ENCODE measurements around the gene OR52J3. TPM values are rescaled to one million over a fixed set of nuclear protein-coding genes. Genes with fewer than 3 reads are reported as not detected.

OR52J3 gene
- total RNA-seq (2022; extraction: Qiagen RNA extraction; ENCODE audit: low read depth): not detected in 5 replicates

GRCh38 chr11:5046226-5046625 is at the start of gene OR52J3:
Gene OR52J3 (plus strand): TSS chr11:5046526. CDS start chr11:5046526, 0 bp downstream.

GRCh38 chr11:5059391-5059790 is 13.1 kb downstream of the OR52J3 start, which contains the start of gene OR52E2:
Gene OR52E2 (minus strand): TSS chr11:5059627. CDS start chr11:5059627, 0 bp downstream.

GRCh38 chr11:5069272-5069671 is 22.9 kb downstream of the OR52J3 start, which contains the start of gene OR52E1:
Gene OR52E1 (plus strand): TSS chr11:5069572.

Other genes starting within 250 kb of the OR52J3 start
- not detected in 5 replicates for gene OR52R1, start 242.1 kb upstream of the OR52J3 start, total RNA-seq (2022; extraction: Qiagen RNA extraction; ENCODE audit: low read depth)
- gene OR51F2, start 225.2 kb upstream of the OR52J3 start, total RNA-seq (2022; extraction: Qiagen RNA extraction; ENCODE audit: low read depth): not detected in 5 replicates
- not detected in 5 replicates for gene OR51S1, start 197.3 kb upstream of the OR52J3 start, total RNA-seq (2022; extraction: Qiagen RNA extraction; ENCODE audit: low read depth)
- gene OR51T1, start 164.6 kb upstream of the OR52J3 start, total RNA-seq (2022; extraction: Qiagen RNA extraction; ENCODE audit: low read depth): not detected in 5 replicates
- gene OR51A7, start 142.7 kb upstream of the OR52J3 start, total RNA-seq (2022; extraction: Qiagen RNA extraction; ENCODE audit: low read depth): not detected in 5 replicates
- gene OR51G2, start 127.2 kb upstream of the OR52J3 start, total RNA-seq (2022; extraction: Qiagen RNA extraction; ENCODE audit: low read depth): not detected in 5 replicates
- not detected in 5 replicates for gene OR51G1, start 122.2 kb upstream of the OR52J3 start, total RNA-seq (2022; extraction: Qiagen RNA extraction; ENCODE audit: low read depth)
- gene OR51A4, start 98.9 kb upstream of the OR52J3 start, total RNA-seq (2022; extraction: Qiagen RNA extraction; ENCODE audit: low read depth): not detected in 5 replicates
- not detected in 5 replicates for gene OR51A2, start 90.8 kb upstream of the OR52J3 start, total RNA-seq (2022; extraction: Qiagen RNA extraction; ENCODE audit: low read depth)
- not detected in 5 replicates for gene OR51L1, start 51.7 kb upstream of the OR52J3 start, total RNA-seq (2022; extraction: Qiagen RNA extraction; ENCODE audit: low read depth)
- gene OR52E2, start 13.1 kb downstream of the OR52J3 start, total RNA-seq (2022; extraction: Qiagen RNA extraction; ENCODE audit: low read depth): not detected in 5 replicates
- not detected in 5 replicates for gene OR52E1, start 23.0 kb downstream of the OR52J3 start, total RNA-seq (2022; extraction: Qiagen RNA extraction; ENCODE audit: low read depth)
- gene OR52A5, start 91.8 kb downstream of the OR52J3 start, total RNA-seq (2022; extraction: Qiagen RNA extraction; ENCODE audit: low read depth): not detected in 5 replicates
- gene OR52A1, start 108.2 kb downstream of the OR52J3 start, total RNA-seq (2022; extraction: Qiagen RNA extraction; ENCODE audit: low read depth): not detected in 5 replicates
- gene OR51V1, start 154.2 kb downstream of the OR52J3 start, total RNA-seq (2022; extraction: Qiagen RNA extraction; ENCODE audit: low read depth): not detected in 5 replicates
- gene HBB, start 180.5 kb downstream of the OR52J3 start, total RNA-seq (2022; extraction: Qiagen RNA extraction; ENCODE audit: low read depth): not detected in 5 replicates
- not detected in 5 replicates for gene HBD, start 188.0 kb downstream of the OR52J3 start, total RNA-seq (2022; extraction: Qiagen RNA extraction; ENCODE audit: low read depth)
- not detected in 5 replicates for gene HBG1, start 203.3 kb downstream of the OR52J3 start, total RNA-seq (2022; extraction: Qiagen RNA extraction; ENCODE audit: low read depth)
- not detected in 5 replicates for gene HBG2, start 208.3 kb downstream of the OR52J3 start, total RNA-seq (2022; extraction: Qiagen RNA extraction; ENCODE audit: low read depth)
- 0.38 TPM in 1 of 5 replicates, not detected in the others for gene HBE1, start 223.4 kb downstream of the OR52J3 start, total RNA-seq (2022; extraction: Qiagen RNA extraction; ENCODE audit: low read depth)